GM18907 (cell line): Measurements from ENCODE around the gene TENT4A.

ENCODE experiments used
- ATAC-seq: cut with Tn5 transposase; IDR thresholded peaks from one replicate; pipeline ENCODE4 v1.9.1; 2021; ENCODE audit warnings: mild to moderate bottlenecking, moderate library complexity; ENCODE audit not compliant: unreplicated experiment

Gene TENT4A

DNA sequence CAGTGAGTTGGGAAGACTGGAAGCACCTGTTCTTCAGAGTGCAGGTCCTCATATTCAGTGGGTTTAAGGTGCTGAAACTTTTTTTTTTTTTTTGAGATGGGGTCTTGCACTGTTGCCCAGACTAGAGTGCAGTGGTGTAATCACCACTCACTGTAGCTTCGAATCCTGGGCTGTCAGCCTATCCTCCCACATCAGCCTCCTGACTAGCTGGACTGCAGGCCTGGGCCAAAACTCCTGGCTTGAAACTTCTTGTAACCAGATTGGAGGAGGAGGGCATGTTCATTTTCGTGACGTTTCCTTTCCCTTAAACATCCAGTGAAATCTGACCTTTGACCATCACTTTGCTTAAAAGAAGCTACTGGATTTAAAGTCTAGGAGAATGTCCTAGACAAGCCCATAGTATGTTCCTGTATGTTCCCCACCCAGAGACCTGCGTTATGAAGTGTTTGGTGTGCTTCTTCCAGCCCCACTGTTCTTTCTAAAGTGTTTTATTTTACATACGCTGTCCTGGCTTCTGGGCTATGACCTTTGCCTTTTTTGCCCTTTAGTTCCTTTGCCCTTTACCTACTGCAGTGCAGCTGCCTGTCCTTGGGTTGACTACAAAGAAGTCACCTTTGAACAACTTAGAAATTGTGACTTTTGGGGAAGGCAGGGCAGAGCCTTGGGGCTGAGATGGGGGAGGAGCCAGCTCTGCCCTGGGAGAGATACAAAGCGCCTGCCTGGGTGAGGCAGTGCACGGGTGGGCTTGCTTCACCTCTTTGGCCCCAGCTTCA lies 18.4 kb downstream of the TENT4A start:
- no peak for ATAC-seq

DNA sequence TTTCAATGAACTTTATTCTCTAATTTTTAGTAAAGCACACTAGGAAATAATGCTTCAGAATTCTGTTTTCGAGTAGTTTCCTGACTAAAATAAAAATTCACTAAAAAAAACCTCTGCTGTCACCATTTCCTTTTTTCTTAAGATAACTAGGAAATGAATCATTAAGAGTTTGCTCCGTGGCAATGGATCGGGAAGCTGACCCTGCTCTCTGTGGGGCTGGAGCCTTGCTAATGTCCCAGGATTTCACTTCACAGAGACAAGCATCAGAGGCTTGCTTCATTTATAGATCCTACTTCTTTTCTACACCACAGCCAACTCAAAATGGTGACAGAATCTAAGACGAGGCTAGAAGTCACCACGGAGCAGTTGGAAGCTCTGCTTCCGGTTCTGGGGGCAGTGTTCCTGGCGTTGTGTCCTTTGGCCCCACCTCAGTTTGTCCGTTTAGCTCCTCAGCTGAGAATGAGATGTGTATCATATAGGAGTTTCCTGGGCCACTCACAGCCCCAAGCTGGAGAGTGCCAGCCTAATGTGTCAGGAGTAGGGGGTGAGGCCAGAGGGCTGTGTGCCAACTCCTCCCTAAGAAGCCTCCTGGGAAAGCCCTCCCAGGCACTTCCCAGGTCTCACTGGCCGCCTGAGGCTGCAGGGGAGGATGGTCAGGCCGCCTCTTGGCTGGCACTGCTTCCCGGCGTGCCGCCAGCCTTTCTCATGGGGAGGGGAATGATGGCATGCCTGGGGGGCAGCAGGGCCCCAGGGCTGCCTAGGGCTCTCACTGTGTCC lies 19.6 kb downstream of the TENT4A start:
- ATAC-seq, result no peak

DNA sequence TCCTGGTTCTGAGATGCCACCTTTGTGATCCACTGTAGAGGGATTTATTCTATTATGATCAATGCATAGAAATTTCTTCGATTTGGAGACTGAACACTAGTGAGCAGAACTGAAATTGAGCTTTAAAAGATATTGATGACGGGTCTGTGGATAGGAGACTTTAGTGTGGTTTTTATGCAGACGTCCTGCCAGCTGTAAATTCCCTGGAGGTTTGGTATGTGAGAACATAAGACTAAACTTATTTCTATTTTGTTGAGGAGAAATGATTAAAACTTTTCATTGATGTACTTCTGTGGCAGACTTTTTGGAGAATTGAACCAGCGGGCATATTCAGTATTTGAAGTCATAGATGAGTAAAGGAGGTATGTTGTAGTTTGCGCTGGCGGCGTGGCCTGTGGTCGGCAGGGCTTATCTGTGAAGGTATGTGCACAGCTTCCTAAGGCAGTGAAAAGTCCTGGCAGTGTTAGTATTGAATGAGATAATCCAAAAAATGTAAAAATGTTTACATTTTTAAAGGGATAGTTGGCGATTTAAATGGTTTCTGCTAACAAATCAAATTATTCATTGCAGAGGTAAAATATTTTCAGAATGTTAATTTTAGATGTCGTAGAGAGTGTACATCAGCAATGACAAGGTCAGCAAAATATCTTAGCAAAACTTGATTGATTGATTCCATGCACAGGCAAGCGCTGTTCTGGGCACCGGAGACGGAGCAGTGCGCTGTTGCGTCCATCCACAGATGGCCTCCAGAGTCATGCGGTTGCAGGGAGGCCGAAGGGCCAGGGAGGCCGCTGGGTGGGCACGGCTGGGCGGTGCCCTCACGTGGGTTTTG lies 20.4 kb downstream of the TENT4A start:
- ATAC-seq, result no peak

DNA sequence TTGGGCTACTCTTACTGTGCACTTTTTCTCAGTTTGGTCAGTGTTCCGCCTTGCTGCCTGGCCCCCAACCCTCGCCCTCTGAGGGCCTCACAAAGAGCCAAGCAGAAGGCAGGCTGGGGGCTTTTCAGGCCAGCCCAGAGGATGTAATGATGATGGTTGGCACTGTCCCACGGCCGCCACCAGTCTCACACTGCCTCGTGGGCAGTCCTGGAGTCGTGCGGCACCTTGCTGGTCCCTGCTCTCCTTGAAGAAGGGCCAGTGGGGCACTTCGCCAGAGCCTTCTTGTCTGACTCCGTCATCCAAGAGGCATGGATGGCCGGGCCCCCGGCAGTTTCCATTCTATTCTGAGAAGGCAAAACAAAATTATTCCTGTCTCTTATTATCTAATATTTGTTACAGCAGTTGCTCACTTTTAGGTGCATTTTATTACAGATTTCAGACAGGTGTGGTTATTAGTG lies 21.0 kb downstream of the TENT4A start:
- no peak for ATAC-seq

DNA sequence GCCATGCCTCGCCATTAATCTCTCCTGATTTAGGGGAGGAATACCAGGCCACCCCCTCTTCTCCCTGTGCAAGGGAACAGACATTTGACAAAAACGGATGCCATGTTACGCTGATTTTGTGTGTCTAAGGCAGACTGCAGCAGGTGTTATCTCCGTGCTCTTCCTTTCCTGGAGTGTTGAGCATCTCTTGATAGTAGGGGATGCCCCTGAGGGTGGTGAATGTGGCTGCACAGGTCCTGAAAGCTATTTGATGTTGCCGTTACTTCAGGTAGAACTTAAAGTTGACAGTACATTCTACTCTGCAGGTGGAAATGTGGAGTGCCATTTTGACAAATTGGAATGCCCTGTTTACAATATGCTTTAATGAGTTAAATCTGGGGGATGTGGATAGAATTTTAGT lies 21.5 kb downstream of the TENT4A start:
- ATAC-seq, result peak; percentile 27

DNA sequence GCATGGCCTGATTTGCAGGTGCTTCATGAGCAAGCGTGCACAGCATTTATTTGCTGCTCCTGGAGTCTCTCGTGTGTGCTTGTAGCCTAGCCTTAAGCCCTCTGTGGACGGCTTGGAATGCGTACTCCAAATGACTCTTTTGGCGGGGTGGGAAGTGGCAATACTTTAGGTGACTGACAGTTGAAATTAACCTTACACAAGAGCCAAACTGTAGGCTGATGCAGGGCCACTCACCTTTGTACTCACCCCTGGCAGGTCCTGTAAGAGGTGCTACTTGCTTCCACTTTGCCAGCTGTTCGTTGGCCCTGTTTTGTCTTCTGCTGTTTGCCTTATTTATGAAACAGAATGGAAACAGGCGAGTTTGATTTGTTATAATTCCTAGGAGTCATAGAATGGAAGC lies 22.9 kb downstream of the TENT4A start:
- no peak for ATAC-seq

DNA sequence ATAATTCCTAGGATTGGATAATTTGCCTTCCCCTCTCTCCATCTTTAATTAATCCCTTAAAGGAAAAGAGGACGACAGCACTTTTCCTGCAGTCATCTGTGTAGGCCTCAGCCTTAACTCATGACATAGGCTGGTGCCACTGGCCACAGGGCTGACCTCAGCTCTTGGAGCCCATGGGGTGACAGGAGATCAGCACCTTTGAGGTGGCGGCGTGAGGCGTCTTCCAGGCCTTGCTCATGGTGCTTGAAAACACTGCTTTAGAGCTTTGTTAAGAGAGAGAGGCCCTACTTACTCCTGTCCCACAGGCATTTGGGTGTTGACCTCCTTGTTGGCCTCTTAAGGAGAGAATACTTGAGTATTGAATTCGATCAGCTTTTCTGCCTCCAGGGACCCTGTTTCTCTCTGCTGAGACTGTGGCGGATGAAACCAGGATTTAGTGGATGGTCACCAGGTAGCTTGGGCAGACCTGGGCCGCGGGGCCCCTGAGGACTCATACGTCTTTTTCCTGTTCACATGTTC lies 23.4 kb downstream of the TENT4A start:
- peak; percentile 7 for ATAC-seq

DNA sequence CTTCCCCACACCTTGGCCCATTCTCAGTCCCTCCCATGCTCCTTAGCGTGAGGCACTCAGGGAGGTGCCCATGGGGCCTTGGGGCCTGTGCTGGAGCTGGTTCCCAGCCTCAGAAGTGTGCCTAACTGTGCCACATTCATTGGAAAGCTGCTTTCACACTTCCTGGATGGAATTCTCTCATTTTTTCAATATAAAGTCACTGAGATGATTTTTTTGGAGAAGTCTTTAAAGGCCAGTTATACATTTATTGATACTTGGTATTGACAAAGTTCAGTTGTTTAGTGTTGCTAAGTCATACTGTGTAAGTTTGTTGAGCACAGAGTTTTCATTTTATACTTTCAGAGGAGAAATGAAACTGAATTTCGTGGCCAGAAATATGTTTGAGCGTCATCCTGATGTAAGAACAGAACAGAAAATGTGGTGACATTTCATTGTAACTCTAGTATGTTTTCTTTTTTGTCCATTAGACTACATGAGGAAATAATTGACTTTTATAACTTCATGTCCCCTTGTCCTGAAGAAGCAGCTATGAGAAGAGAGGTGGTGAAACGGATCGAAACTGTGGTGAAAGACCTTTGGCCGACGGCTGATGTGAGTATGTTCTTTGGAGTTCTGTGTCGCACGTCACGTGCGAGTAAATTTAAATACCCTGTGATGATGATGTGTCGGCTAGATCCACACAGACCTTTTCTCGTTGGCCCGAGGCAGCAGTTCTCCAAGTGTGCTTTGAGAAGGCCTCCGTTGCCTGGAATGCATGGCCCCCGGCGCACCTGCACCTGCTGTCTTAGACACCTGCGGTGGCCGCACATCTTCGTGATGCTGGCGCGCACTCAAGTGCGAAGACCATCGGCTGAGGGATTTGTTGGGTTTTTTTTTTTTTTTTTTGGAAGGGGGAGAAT lies 24.1 kb downstream of the TENT4A start:
- peak; percentile 77 for ATAC-seq

DNA sequence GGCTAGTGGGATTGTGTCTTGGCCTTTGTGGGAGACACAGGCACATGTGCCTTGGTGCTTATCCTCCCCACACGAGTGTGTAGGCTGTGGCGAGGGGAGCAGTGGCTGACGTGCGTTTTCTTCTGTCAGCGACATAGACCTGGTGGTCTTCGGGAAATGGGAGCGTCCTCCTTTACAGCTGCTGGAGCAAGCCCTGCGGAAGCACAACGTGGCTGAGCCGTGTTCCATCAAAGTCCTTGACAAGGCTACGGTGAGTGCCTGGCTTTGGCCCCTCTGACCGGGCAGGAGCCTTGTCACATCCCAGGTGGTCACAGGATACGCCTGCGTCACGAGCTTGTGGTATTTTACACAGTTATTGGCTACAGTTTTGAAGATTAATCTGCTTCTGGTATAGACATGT lies 26.4 kb downstream of the TENT4A start:
- no peak for ATAC-seq

DNA sequence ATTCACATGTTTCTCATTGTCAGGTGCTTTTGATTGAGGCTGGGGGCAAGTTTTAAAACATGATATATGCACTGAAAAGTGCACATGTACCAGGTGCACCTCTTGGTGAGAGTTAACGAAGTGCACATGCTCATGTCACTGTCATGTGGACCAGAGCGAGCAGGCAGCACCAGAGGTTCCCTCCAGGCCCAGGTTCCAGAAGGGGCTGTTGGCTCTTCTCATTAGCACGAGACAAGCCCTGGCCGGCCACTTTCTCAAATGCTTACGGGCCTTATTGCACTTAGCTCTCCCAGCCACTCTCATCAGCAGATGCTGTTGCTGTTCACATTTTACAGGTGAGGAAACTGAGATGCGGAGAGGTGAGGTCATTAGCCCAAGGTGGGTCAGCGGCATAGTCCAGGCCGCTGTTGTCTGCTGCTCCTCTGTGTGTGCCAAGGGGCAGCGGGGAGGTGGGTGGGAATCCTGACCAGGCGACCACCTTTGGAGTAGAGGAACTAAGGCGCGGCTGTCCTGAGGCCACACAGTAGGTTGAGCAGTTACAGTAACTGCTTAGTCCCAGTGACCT lies 27.4 kb downstream of the TENT4A start:
- ATAC-seq, result no peak

DNA sequence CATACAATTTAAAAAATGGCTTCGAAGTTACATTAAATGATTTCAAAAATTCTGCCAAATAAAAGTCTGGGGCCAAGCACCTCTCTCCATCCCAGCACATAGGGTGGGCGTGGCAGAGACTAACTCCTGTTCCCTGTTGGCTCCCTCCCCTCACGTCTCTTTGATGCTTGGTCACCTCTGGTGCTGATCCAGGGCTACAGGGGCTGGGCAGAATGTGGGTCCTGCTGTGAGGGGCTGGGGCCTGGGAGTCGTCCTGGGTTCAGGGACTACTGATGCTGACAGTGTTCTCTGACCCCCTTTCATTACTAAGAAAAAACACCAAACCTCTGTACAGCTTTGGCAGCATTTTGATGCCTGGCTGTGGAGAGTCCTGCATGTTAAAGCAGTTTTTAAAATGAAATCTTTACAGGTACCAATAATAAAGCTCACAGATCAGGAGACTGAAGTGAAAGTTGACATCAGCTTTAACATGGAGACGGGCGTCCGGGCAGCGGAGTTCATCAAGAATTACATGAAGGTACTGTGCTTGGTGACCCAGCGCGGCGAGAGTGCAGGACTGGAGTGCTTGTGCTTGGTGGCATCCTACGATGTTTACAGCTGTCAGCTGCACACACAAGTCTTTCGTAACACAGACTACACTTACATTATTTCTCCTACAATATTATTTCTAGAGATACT lies 29.0 kb downstream of the TENT4A start:
- ATAC-seq, result no peak

DNA sequence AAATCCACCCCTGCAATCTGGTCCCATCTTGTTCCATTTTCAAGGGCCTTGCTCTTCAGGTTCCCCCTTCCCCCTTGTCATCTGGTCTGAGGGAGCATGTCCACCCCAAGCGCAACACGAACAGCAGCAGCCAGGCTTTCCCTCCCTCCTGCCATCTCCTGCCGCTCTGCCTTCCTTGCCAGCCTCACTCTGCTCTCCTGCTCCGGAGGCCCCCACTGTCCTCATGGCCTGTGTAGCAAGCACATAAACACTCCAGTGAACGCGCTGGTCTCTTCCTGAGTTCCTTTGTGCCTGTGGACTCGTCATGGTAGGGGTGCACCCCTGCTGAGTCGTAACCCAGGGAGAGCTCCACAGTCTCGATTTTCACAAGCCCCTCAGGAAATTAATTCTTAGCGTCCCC lies 29.9 kb downstream of the TENT4A start:
- no peak for ATAC-seq

DNA sequence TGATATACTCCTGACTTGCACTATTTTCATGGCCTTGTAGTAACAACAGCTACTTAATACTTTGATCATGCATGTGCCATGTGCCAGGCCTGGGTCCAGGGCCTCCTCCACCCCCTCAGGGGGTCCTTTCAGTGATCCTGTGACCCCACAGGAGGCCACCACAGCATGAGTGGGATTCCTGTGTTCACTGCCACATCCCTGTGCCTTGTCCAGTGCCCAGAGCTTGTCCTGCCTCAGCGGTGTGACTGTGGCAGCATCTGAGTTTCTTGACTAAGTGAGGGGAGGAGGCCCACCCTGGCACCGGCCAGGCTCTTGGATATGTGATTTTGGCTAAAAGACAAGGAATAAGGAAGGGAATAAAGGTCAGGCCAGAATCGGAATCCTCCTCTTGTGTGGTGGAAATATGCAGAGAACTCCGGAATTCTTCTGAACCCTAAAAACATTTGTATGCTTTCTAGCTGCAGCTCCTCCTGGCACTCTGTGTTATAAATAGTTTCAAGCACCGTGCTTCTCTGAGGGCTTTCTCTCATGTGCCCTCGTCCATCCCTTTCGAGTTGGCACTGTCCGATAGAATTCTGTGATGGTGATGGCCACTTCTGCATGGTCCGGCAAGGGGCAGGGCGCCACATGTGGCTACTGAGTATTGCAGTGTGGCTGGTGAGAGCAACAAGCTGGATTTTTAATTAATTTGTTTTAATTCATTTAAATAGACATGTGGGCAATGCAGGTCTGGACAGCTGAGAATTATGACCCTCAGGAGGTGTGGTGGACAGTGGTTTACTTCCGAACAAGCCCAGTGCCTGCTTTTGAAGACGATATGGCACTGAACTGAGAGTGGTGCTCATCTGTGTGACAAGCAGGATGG lies 31.8 kb downstream of the TENT4A start:
- ATAC-seq, result no peak

DNA sequence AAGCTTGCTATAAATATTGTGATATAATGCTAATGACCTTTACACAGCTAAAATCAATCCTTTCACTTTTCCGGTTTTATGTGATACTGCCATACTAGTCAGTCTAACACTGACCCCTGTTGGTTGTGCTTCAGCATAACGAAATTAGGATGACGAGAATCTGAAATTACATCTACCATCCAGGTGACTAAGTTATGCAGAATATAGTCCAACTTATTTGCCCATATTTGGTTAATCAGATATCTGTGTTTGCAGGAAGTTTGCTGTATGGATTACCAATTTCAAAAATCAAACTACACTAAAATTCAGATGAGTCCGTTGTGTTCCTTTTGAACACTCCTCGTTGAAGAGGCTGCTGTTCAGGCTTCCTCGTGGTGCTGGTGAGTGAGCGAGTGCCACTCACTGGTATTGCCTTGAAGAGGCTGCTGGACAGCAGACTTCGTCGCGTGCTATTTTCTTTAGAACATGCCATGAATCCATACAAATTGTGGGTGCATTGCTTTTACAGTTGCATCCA lies 32.5 kb downstream of the TENT4A start:
- ATAC-seq, result peak; percentile 67

DNA sequence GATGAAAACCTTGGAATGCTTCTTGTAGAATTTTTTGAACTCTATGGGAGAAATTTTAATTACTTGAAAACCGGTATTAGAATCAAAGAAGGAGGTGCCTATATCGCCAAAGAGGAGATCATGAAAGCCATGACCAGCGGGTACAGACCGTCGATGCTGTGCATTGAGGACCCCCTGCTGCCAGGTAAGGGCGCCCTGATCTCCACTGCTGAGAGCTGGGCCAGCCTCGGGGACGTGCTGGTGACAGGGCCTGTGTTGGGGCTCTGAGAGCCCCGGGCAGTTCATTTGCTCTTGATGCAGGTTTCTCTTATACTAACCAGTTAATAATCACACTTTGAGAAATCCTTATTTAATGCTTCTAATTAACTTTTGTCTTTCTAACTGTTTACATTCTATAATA lies 33.0 kb downstream of the TENT4A start:
- no peak for ATAC-seq

DNA sequence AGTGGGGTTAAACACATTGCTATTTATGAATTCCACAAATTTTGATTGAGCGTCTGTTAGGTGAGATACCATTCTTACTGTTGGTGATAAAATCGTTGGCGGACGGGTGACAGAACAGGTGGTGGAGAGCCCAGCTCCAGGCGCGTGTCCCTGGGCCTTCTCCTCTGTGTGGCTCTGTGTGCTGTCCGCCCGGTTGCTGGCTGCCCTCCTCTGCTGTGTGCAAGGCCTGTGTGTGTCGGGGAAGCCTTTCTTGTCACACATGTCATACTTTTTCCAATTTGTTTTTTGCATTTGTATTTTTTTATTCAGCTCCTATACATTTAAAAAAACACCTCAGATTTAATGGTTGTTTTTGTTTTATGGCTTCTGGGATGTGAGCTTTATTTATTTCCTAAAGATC lies 33.9 kb downstream of the TENT4A start:
- ATAC-seq, result no peak

DNA sequence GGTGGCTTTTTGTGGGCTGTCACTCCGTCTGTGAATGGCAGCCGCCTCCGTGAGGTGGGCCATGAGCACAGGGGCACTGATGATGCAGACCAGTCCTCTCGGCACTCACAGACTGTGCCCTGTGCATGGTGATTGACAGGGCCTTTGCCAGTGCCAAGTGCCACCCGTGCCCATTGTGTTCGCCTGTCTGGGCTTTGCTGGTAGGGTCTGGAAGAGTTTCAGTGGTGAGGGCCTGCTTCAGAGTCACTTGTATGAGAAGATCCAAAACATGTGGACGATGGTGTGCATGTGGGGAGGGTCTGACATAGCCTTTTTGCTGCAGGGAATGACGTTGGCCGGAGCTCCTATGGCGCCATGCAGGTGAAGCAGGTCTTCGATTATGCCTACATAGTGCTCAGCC lies 34.9 kb downstream of the TENT4A start:
- no peak for ATAC-seq

DNA sequence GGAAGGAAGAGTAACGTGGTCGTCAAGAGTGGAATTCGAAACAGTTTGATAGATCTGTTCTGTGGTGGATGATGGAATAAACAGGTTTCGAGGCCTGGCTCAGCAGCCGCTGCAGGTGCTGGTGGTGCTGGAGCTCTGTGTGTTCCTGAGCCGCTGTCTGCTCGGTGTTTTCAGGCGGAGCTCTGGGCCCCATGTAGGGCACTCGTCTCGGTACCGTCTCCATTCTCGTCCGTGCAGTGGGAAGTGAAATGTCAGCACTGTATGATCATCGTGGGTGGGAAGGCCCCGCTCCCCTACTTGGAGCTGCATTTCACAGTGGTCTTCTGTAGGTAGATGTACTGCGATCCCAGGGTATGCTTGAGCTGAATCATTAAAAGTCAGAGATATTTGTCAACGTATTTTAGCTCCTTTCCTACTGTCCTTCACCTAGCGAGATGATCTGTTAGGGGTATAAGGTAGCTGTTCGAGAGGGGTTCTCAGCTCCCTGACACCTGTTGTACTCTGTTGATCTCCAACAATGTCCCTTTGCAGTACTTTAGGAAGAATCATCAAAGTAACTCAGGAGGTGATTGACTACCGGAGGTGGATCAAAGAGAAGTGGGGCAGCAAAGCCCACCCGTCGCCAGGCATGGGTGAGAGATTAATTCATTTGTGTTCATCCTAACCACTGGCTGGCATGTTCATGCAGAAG lies 35.9 kb downstream of the TENT4A start:
- ATAC-seq, result no peak
